Tibial nerve (tissue), 3 donors: Measurements from ENCODE around the gene UGT2B17.

Source experiments
- CTCF ChIP-seq, 5 experiments: fragments of 200-600 bp in 3 of 5; fragments of 450-650 bp in 2 of 5; sonication (generic) in 3 of 5; IDR thresholded peaks; one replicate each; pipeline ENCODE4 v1.5.1; 2016 to 2019; ENCODE audit warnings: antibody characterized with exemption in 5 of 5, mild to moderate bottlenecking in 3 of 5, moderate library complexity in 2 of 5
- POLR2A ChIP-seq, 2 donors: fragments of 450-650 bp; IDR thresholded peaks; one replicate each; pipeline ENCODE4 v1.6.1; 2017; ENCODE audit warnings: antibody characterized with exemption in 2 of 2, mild to moderate bottlenecking in 2 of 2, moderate library complexity in 2 of 2

GRCh38 chr4:68577590-68577989, 1.5 kb upstream of the UGT2B17 start:
- TF ChIP-seq CTCF (IDR thresholded peaks at IDR 0.05) (no peak), POLR2A (IDR thresholded peaks at IDR 0.05) (no peak)
